ENCODE data around the gene GYG1.

Gene GYG1

GRCh38 chr3:148999806-149000205 lies 8.5 kb downstream of the GYG1 start:
- no peaks in the 10 kb centered on the region for H3K27me3 Mint-ChIP-seq (ENCODE audit: low read depth)
- no peak overlapping the region for H3K4me3 Mint-ChIP-seq
- peaks cover 35% of the 10 kb centered on the region for H3K4me1 Mint-ChIP-seq (ENCODE audit: low read depth)
- no peak for DNase-seq (ENCODE audit: low spot score)
- H3K27ac Mint-ChIP-seq = no peak overlapping the region
- H3K36me3 Mint-ChIP-seq (ENCODE audit: low read depth) = peaks cover 59% of the 10 kb centered on the region
- H3K9me3 Mint-ChIP-seq = no peaks in the 10 kb centered on the region

DNA sequence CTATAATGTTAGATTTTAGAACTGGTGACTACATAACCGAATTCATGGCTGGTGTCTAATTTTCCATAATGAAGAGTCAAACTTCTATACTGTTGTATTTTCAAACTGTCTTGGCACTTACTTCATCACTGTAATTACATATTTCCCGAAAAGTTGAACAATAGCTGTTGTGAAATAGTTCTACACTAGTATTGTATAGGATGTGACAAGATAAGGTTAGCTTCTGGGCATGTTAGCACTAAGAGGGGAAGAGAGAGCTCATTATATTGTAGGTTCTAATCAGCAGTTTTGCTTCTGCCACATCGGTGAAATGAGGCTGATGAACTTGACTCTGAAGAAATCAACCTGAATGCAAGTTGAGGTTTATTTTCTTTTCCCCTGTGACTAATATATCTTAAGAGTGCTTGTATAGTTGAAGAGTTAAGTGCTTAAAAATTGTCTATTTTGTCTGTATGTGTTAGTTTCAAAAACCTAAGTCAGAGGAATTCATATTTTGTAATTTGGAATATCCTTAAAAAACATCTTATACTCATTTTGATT lies 8.9 kb downstream of the GYG1 start:
- H3K4me3 Mint-ChIP-seq = no peak overlapping the region
- no peaks in the 10 kb centered on the region for H3K9me3 Mint-ChIP-seq
- no peaks in the 10 kb centered on the region for H3K27me3 Mint-ChIP-seq (ENCODE audit: low read depth)
- H3K36me3 Mint-ChIP-seq (ENCODE audit: low read depth) = peaks cover 55% of the 10 kb centered on the region
- peaks cover 35% of the 10 kb centered on the region for H3K4me1 Mint-ChIP-seq (ENCODE audit: low read depth)
- no peak for DNase-seq (ENCODE audit: low spot score)
- H3K27ac Mint-ChIP-seq = no peak overlapping the region

- Mint-ChIP-seq H3K36me3 (ENCODE audit: low read depth) (peaks cover 46% of the 10 kb centered on the region), H3K4me1 (ENCODE audit: low read depth) (peaks cover 35% of the 10 kb centered on the region), H3K4me3 (no peak overlapping the region), H3K27me3 (ENCODE audit: low read depth) (no peaks in the 10 kb centered on the region), H3K9me3 (no peaks in the 10 kb centered on the region), H3K27ac (no peak overlapping the region)
- DNase-seq (ENCODE audit: low spot score) = no peak
Observed at GRCh38 chr3:149001727-149002126, 10.4 kb downstream of the GYG1 start.

GRCh38 chr3:149003653-149004305 lies 12.4 kb downstream of the GYG1 start:
- Mint-ChIP-seq H3K4me1 (ENCODE audit: low read depth) (peaks cover 23% of the 10 kb centered on the region), H3K27me3 (ENCODE audit: low read depth) (no peaks in the 10 kb centered on the region), H3K36me3 (ENCODE audit: low read depth) (peaks cover 44% of the 10 kb centered on the region), H3K27ac (no peak overlapping the region), H3K9me3 (no peaks in the 10 kb centered on the region), H3K4me3 (no peak overlapping the region)
- DNase-seq (ENCODE audit: low spot score) = no peak

GRCh38 chr3:149004622-149005021 lies 13.3 kb downstream of the GYG1 start:
- Mint-ChIP-seq H3K27me3 (ENCODE audit: low read depth) (no peaks in the 10 kb centered on the region), H3K27ac (no peak overlapping the region), H3K4me1 (ENCODE audit: low read depth) (peaks cover 22% of the 10 kb centered on the region), H3K36me3 (ENCODE audit: low read depth) (peaks cover 48% of the 10 kb centered on the region), H3K4me3 (no peak overlapping the region), H3K9me3 (no peaks in the 10 kb centered on the region)
- DNase-seq (ENCODE audit: low spot score) = no peak

DNA sequence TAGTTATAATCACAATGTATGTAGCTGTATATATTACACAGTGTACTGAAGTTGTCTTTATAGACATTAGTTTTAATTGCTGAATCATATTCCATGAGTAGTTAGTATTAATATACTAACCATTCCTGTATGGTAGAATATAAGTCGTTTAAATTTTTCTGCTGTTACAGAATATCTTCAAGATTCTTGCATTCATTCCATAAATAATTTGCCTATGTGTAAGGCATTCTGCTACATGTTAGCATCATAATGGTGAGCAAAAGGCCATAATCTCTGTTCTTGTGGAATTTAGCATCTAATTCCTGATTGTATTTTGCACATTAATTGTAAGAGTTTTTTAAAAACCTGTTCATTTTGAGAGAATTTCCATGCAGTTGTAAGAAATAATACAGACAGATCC lies 14.1 kb downstream of the GYG1 start:
- Mint-ChIP-seq H3K4me1 (ENCODE audit: low read depth) (peaks cover 20% of the 10 kb centered on the region), H3K4me3 (no peak overlapping the region), H3K27me3 (ENCODE audit: low read depth) (no peaks in the 10 kb centered on the region), H3K9me3 (no peaks in the 10 kb centered on the region), H3K27ac (no peak overlapping the region), H3K36me3 (ENCODE audit: low read depth) (peaks cover 45% of the 10 kb centered on the region)
- DNase-seq (ENCODE audit: low spot score) = no peak

- DNase-seq (ENCODE audit: low spot score) = no peak
- no peaks in the 10 kb centered on the region for H3K27me3 Mint-ChIP-seq (ENCODE audit: low read depth)
- no peak overlapping the region for H3K27ac Mint-ChIP-seq
- H3K4me1 Mint-ChIP-seq (ENCODE audit: low read depth) = peaks cover 15% of the 10 kb centered on the region
- peaks cover 49% of the 10 kb centered on the region for H3K36me3 Mint-ChIP-seq (ENCODE audit: low read depth)
- no peak overlapping the region for H3K4me3 Mint-ChIP-seq
- H3K9me3 Mint-ChIP-seq = no peaks in the 10 kb centered on the region
Observed at GRCh38 chr3:149007567-149008257, 16.4 kb downstream of the GYG1 start.

DNA sequence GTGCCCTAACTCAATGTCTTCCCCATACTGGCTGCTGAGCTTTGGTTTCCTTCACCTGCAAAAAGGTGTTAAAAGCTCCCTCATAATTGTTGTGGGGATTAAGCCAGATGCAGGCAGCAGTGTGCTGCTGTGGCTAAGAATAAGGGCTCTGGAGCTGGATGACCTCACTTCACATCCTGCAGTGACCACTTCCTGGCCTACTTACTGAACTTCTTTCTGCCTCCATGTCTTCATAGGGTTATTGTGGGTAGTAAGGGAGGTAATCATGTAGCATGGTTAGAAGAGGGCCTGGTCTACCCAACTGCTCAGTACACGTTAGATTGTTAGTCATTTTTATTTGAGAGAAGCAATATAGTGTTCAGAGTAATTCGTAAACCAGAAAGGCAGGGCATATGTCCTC lies 18.4 kb downstream of the GYG1 start:
- no peak for DNase-seq (ENCODE audit: low spot score)
- peaks cover 52% of the 10 kb centered on the region for H3K36me3 Mint-ChIP-seq (ENCODE audit: low read depth)
- peaks cover 9% of the 10 kb centered on the region for H3K4me1 Mint-ChIP-seq (ENCODE audit: low read depth)
- no peaks in the 10 kb centered on the region for H3K9me3 Mint-ChIP-seq
- peak overlapping the region; percentile 49 for H3K4me3 Mint-ChIP-seq
- H3K27ac Mint-ChIP-seq = peak overlapping the region; percentile 78
- H3K27me3 Mint-ChIP-seq (ENCODE audit: low read depth) = no peaks in the 10 kb centered on the region

DNA sequence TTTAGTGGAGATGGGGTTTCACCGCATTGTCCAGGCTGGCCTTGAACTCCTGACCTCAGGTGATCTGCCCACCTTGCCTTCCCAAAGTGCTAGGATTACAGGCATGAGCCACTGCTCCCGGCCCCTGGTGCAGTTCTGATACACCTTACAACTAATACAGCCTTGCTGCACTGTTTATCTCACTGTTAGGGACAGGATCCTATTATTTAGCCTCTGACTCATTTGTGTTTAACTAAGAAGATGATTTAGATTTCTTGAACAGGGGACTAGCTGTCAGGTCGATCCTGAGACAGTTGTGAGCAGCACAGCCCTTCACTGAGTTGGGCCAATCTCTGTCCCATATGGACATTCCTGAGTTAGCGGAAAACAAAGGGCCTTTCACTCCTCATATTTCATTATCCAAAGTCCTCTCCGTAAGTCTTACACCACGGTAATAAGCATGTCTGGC lies 19.2 kb downstream of the GYG1 start:
- Mint-ChIP-seq H3K36me3 (ENCODE audit: low read depth) (peaks cover 55% of the 10 kb centered on the region), H3K9me3 (no peaks in the 10 kb centered on the region), H3K4me1 (ENCODE audit: low read depth) (peaks cover 13% of the 10 kb centered on the region), H3K4me3 (no peak overlapping the region), H3K27ac (no peak overlapping the region), H3K27me3 (ENCODE audit: low read depth) (no peaks in the 10 kb centered on the region)
- DNase-seq (ENCODE audit: low spot score) = no peak

GRCh38 chr3:149010966-149011365 lies 19.6 kb downstream of the GYG1 start:
- Mint-ChIP-seq H3K36me3 (ENCODE audit: low read depth) (peaks cover 53% of the 10 kb centered on the region), H3K4me3 (no peak overlapping the region), H3K27me3 (ENCODE audit: low read depth) (no peaks in the 10 kb centered on the region), H3K9me3 (no peaks in the 10 kb centered on the region), H3K4me1 (ENCODE audit: low read depth) (peaks cover 13% of the 10 kb centered on the region), H3K27ac (no peak overlapping the region)
- no peak for DNase-seq (ENCODE audit: low spot score)

- Mint-ChIP-seq H3K36me3 (ENCODE audit: low read depth) (peaks cover 58% of the 10 kb centered on the region), H3K4me3 (no peak overlapping the region), H3K27me3 (ENCODE audit: low read depth) (no peaks in the 10 kb centered on the region), H3K9me3 (no peaks in the 10 kb centered on the region), H3K27ac (no peak overlapping the region), H3K4me1 (ENCODE audit: low read depth) (peaks cover 16% of the 10 kb centered on the region)
- no peak for DNase-seq (ENCODE audit: low spot score)
Observed at GRCh38 chr3:149011676-149012075, 20.3 kb downstream of the GYG1 start.

- peaks cover 17% of the 10 kb centered on the region for H3K4me1 Mint-ChIP-seq (ENCODE audit: low read depth)
Observed at GRCh38 chr3:149013726-149014125, 22.4 kb downstream of the GYG1 start.

DNA sequence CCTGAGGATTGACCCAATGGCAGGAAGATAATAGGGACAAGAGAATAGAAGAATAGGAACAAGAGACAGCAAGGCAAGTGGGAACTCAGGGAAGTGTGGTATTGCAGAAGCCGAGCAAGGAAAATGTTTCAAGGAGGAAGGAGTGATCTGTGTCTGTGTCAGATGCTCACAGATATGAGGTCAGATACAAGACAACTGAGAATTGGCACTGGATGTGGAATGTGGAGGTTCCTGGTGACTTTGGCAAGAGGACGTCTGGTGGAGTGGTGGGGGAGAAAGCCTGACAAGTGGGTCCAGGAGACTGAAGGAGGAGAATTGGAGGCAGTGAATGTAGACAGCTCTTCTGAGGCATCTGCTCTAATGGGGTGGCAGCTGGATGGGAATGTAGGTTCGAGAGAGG lies 24.1 kb downstream of the GYG1 start:
- H3K36me3 Mint-ChIP-seq (ENCODE audit: low read depth) = peaks cover 40% of the 10 kb centered on the region
- no peak overlapping the region for H3K27ac Mint-ChIP-seq

More at GRCh38 chr3:149013726-149014125, 22.4 kb downstream of the GYG1 start:
- Mint-ChIP-seq H3K4me3 (no peak overlapping the region), H3K27me3 (ENCODE audit: low read depth) (no peaks in the 10 kb centered on the region), H3K9me3 (no peaks in the 10 kb centered on the region), H3K36me3 (ENCODE audit: low read depth) (peaks cover 48% of the 10 kb centered on the region), H3K27ac (no peak overlapping the region)
- DNase-seq (ENCODE audit: low spot score) = no peak

DNA sequence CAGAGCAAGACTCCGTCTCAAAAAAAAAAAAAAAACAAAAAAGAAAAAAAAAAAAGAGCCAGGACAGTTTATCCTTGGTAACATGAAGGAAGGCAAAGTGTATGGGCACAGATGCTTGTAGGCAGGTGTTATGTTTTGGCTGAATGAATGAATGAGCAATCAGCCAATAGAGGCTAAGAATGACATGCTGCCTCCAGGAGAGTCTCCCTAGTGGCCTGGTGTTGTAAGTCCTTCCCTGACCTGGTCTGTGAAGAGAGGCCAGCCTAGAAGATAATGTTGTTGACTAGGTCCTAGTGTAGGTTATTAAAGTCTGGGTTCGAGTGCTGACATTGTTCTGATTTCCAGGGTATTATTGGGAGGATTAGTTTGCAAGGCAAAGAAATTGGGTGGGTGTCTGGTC lies 24.9 kb downstream of the GYG1 start:
- peaks cover 36% of the 10 kb centered on the region for H3K36me3 Mint-ChIP-seq (ENCODE audit: low read depth)
- H3K9me3 Mint-ChIP-seq = no peaks in the 10 kb centered on the region
- H3K27ac Mint-ChIP-seq = no peak overlapping the region

More for the DNA sequence above, 24.1 kb downstream of the GYG1 start:
- H3K4me3 Mint-ChIP-seq = no peak overlapping the region
- DNase-seq (ENCODE audit: low spot score) = no peak
- H3K4me1 Mint-ChIP-seq (ENCODE audit: low read depth) = peaks cover 7% of the 10 kb centered on the region
- H3K27me3 Mint-ChIP-seq (ENCODE audit: low read depth) = no peaks in the 10 kb centered on the region
- no peaks in the 10 kb centered on the region for H3K9me3 Mint-ChIP-seq

More for the DNA sequence above, 24.9 kb downstream of the GYG1 start:
- Mint-ChIP-seq H3K27me3 (ENCODE audit: low read depth) (no peaks in the 10 kb centered on the region), H3K4me1 (ENCODE audit: low read depth) (peaks cover 7% of the 10 kb centered on the region), H3K4me3 (no peak overlapping the region)
- DNase-seq (ENCODE audit: low spot score) = no peak

Measured in T-helper 2 cell treated with Interferon-gamma antibody and Interleukin-4, amounts not matched to agents 5 μg/mL and 100 μg/mL, for 36 hours (primary cell).